ENCODE data around the gene ZNF283. TPM values are rescaled to one million over a fixed set of nuclear protein-coding genes. Genes with fewer than 3 reads are reported as not detected.

The ZNF283 gene
- total and polyA plus RNA-seq, 2 donors (not counting 1 experiment from before 2014, with no cell fraction given), result 2.1 to 20.8 TPM

DNA sequence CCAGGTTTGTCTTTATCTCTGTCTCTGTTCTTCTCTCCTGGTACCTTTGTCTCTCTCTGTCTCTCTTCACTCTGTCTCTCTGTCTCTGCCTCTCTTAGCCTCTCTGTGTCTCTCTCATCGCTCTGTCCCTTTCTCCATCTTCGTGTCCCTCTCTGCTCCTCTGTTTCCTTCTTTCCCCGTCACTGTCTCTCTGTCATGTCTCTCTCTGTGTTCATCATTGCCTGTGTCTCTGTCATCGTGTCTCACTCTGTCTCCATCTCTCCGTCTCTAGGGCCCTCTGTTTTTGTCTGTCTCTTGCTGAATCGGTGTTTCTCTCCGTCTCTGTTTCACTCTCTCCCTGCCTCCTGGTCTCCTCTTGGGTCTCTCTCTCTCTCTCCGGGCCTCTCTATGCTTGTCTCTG lies 43.5 kb upstream of the ZNF283 start:
- H3K27ac ChIP-seq (ENCODE audit: low read length in 2 of 2), result peak overlapping the region; percentile 73 to 85
- WGBS (ENCODE audit: insufficient coverage), result 90% methylated on average over 8 of the region's 8 CpGs
- H3K9ac ChIP-seq (ENCODE audit: low read length), result peak overlapping the region; percentile 38
- ChIA-PET CTCF (interaction anchor here (0.7 to 11.3 kb wide), 3 partner anchors 11 to 143 kb away, joined by 3 to 237 read pairs (median 3); no protein-coding TSS in a partner anchor), POLR2A (interaction anchor here (9.3 kb wide), 1 partner anchor 30 kb away, joined by 89 read pairs; the partner anchor contains the start of gene SMG9)
- H3K27ac Mint-ChIP-seq, result peak overlapping the region; percentile 99
- intact Hi-C loops (cut with micrococcal nuclease), result loop anchor here (2.0 to 10.0 kb wide), 2 partner anchors 115 to 339 kb away; no protein-coding TSS in a partner anchor
- no peaks in the 10 kb centered on the region for H4K20me1 ChIP-seq (ENCODE audit: control insufficient read depth, insufficient read depth, low read length, poor library complexity, severe bottlenecking)
- no peaks in the 10 kb centered on the region for H3K27me3 ChIP-seq (replicated peaks in 1 of 4; ENCODE audit: control extremely low read depth in 1 of 4, control insufficient read depth in 3 of 4, insufficient read depth in 4 of 4, low read length in 3 of 4)
- DNase-seq (no peak), ATAC-seq (ENCODE audit: low read depth) (no peak)
- H3K36me3 ChIP-seq (replicated peaks in 1 of 2; ENCODE audit: control extremely low read depth in 1 of 2, control insufficient read depth in 1 of 2, extremely low read depth in 1 of 2, insufficient read depth in 2 of 2, low read length in 1 of 2), result no peaks in the 10 kb centered on the region
- H3K27me3 Mint-ChIP-seq, result no peaks in the 10 kb centered on the region
- no peak for TF ChIP-seq EZH2 (IDR thresholded peaks at IDR 0.05; ENCODE audit: borderline replicate concordance, insufficient read depth, low read depth, low read length, poor library complexity, severe bottlenecking)
- no peaks in the 10 kb centered on the region for H3K9me3 Mint-ChIP-seq (ENCODE audit: insufficient read depth)
- H3K4me3 Mint-ChIP-seq, result peak overlapping the region; percentile 93
- H2AFZ ChIP-seq (ENCODE audit: insufficient read depth, low read depth, low read length, poor library complexity, severe bottlenecking), result no peak overlapping the region
- peaks cover 63% of the 10 kb centered on the region for H3K4me1 Mint-ChIP-seq
- peak overlapping the region; percentile 85 for H3K4me2 ChIP-seq (replicated peaks; ENCODE audit: low read depth, low read length, poor library complexity, severe bottlenecking)
- no peaks in the 10 kb centered on the region for H3K9me3 ChIP-seq (ENCODE audit: control extremely low read depth in 1 of 3, control insufficient read depth in 2 of 3, insufficient read depth in 1 of 3, low read length in 2 of 3)
- H3K4me3 ChIP-seq (ENCODE audit: control extremely low read depth in 1 of 5, extremely low read depth in 1 of 5, insufficient read depth in 1 of 5, low read depth in 2 of 5, low read length in 4 of 5), result peak overlapping the region in 3 of 5 experiments; percentile 18 to 65 (median 31)
- H3K4me1 ChIP-seq (ENCODE audit: control insufficient read depth in 2 of 2, insufficient read depth in 2 of 2, low read length in 2 of 2), result peaks cover 50 to 66% of the 10 kb centered on the region in 2 donors
- H3K79me2 ChIP-seq (ENCODE audit: control insufficient read depth, insufficient read depth, low read length), result peaks cover 28% of the 10 kb centered on the region

DNA sequence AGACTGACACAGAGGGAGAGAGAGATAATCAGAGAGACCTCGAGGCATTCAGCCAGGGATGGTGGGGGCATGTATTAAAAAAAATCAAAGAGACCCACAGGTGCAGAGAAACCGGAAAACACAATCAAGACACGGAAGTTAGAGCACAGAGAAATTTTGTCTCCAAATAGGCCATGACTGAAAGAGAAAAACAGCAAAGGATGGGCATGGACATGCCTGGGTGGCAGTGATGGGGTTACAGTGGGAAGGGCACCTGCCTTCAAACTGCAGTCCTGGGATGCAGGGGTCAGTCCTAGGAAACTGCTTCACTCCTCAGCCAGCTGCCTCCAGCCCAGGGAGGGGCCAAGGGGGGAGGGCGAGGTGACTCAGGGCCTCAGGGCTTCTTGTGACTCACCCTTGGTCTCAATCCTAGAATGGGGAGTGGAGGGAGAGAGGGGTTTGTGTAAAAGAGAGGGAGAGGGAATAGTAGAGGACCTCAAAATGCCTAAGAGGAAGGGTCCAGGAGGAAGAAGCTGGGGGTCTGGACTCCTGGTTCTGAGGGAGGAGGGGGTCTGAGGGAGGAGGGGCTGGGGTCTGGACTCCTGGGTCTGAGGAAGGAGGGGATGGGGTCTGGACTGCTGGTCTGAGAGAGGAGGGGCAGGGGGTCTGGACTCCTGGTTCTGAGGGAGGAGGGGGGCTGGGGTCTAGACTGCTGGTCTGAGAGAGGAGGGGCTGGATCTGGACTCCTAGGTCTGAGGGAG lies 42.7 kb upstream of the ZNF283 start:
- H2AFZ ChIP-seq (ENCODE audit: insufficient read depth, low read depth, low read length, poor library complexity, severe bottlenecking), result peak overlapping the region; percentile 11
- H3K4me1 ChIP-seq (ENCODE audit: control insufficient read depth in 2 of 2, insufficient read depth in 2 of 2, low read length in 2 of 2), result peaks cover 42 to 59% of the 10 kb centered on the region in 2 donors
- ChIA-PET CTCF (interaction anchor here (0.9 to 11.3 kb wide), 12 partner anchors 13 to 338 kb away, joined by 3 to 237 read pairs (median 4); partner anchors contain the start of gene SMG9), POLR2A (interaction anchor here (0.8 to 9.3 kb wide), 4 partner anchors 31 to 1716 kb away, joined by 7 to 89 read pairs (median 14); partner anchors contain the start of genes BLOC1S3 and SMG9)
- peak overlapping the region; percentile 38 for H3K9ac ChIP-seq (ENCODE audit: low read length)
- DNase-seq (peak; percentile 65), ATAC-seq (ENCODE audit: low read depth) (no peak)
- WGBS (ENCODE audit: insufficient coverage), result 47% methylated on average over 4 of the region's 4 CpGs
- H3K79me2 ChIP-seq (ENCODE audit: control insufficient read depth, insufficient read depth, low read length), result peaks cover 20% of the 10 kb centered on the region
- H3K9me3 ChIP-seq (ENCODE audit: control extremely low read depth in 1 of 3, control insufficient read depth in 2 of 3, insufficient read depth in 1 of 3, low read length in 2 of 3), result no peaks in the 10 kb centered on the region
- no peaks in the 10 kb centered on the region for H3K27me3 Mint-ChIP-seq
- TF ChIP-seq, protein P1, sequence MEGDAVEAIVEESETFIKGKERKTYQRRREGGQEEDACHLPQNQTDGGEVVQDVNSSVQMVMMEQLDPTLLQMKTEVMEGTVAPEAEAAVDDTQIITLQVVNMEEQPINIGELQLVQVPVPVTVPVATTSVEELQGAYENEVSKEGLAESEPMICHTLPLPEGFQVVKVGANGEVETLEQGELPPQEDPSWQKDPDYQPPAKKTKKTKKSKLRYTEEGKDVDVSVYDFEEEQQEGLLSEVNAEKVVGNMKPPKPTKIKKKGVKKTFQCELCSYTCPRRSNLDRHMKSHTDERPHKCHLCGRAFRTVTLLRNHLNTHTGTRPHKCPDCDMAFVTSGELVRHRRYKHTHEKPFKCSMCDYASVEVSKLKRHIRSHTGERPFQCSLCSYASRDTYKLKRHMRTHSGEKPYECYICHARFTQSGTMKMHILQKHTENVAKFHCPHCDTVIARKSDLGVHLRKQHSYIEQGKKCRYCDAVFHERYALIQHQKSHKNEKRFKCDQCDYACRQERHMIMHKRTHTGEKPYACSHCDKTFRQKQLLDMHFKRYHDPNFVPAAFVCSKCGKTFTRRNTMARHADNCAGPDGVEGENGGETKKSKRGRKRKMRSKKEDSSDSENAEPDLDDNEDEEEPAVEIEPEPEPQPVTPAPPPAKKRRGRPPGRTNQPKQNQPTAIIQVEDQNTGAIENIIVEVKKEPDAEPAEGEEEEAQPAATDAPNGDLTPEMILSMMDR (IDR thresholded peaks at IDR 0.05), result no peak
- no peak for TF ChIP-seq EZH2 (IDR thresholded peaks at IDR 0.05; ENCODE audit: borderline replicate concordance, insufficient read depth, low read depth, low read length, poor library complexity, severe bottlenecking)
- peaks cover 55% of the 10 kb centered on the region for H3K4me1 Mint-ChIP-seq
- no peaks in the 10 kb centered on the region for H3K27me3 ChIP-seq (replicated peaks in 1 of 4; ENCODE audit: control extremely low read depth in 1 of 4, control insufficient read depth in 3 of 4, insufficient read depth in 4 of 4, low read length in 3 of 4)
- H3K27ac ChIP-seq (ENCODE audit: low read length in 2 of 2), result peak overlapping the region; percentile 73 to 85
- no peaks in the 10 kb centered on the region for H3K36me3 ChIP-seq (replicated peaks in 1 of 2; ENCODE audit: control extremely low read depth in 1 of 2, control insufficient read depth in 1 of 2, extremely low read depth in 1 of 2, insufficient read depth in 2 of 2, low read length in 1 of 2)
- intact Hi-C loops (cut with micrococcal nuclease), result loop anchor here (2.0 to 10.0 kb wide), 2 partner anchors 116 to 340 kb away; no protein-coding TSS in a partner anchor
- H3K4me2 ChIP-seq (replicated peaks; ENCODE audit: low read depth, low read length, poor library complexity, severe bottlenecking), result peak overlapping the region; percentile 85
- H3K9me3 Mint-ChIP-seq (ENCODE audit: insufficient read depth), result no peaks in the 10 kb centered on the region
- peak overlapping the region in 2 of 5 experiments; percentile 18 to 31 for H3K4me3 ChIP-seq (ENCODE audit: control extremely low read depth in 1 of 5, extremely low read depth in 1 of 5, insufficient read depth in 1 of 5, low read depth in 2 of 5, low read length in 4 of 5)
- H3K27ac Mint-ChIP-seq, result peak overlapping the region; percentile 99
- peak overlapping the region; percentile 93 for H3K4me3 Mint-ChIP-seq
- H4K20me1 ChIP-seq (ENCODE audit: control insufficient read depth, insufficient read depth, low read length, poor library complexity, severe bottlenecking), result no peaks in the 10 kb centered on the region
